ENCODE data around the gene TPRN.

The TPRN gene

DNA sequence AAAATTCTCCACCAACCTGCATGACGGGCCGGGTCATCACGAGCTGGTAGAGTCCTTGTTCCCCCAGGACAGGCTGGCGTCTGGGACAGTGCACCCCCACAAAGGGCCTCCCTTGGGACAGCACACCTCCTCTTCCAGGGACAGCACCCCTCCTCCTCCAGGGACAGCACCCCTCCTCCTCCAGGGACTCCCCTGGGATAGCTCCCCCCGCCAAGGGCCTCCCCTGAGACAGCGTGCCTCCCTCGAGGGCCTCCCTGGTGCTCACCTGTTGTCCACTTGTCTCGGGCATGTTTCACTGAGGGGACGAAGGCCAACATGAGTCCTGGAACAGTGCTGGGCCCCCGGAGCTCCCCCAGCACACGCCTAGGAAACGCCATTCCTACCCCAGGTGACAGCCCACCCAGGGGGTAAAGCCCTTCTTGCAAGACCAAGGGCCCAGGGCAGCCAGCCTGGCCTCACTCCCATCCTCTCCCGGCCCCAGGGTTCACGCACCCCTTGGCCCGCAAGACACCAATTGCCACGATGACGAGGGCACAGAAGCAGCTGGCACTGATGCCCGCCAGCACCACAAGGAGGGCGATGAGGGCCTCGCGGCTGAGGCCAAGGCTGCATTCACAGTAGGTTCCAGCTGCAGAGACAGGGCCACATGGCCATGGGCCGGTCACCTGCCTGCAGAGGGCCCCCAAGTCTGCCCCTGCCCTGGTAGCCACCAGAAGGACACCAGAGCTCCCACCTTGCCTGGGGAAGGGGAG, 29.2 kb downstream of the TPRN start:
- Histone ChIP-seq H3K36me3 (ENCODE audit: control insufficient read depth in 4 of 4, insufficient read depth in 4 of 4, low read length in 3 of 4) (no peaks in the 10 kb centered on the region), H3K27ac (ENCODE audit: insufficient read depth in 1 of 2, low read depth in 1 of 2, low read length in 2 of 2, poor library complexity in 1 of 2, severe bottlenecking in 2 of 2) (no peak overlapping the region), H3K4me1 (ENCODE audit: control extremely low read depth in 1 of 4, control insufficient read depth in 4 of 4, insufficient read depth in 4 of 4, low read length in 3 of 4) (peaks cover 0 to 81% (median 54%) of the 10 kb centered on the region in 4 experiments), H3K27me3 (replicated peaks in 2 of 5; ENCODE audit: control insufficient read depth in 4 of 5, insufficient read depth in 5 of 5, low read length in 4 of 5) (peaks cover 0 to 43% (median 9%) of the 10 kb centered on the region in 5 experiments), H3K4me3 (ENCODE audit: control insufficient read depth in 1 of 7, extremely low read depth in 1 of 7, insufficient read depth in 4 of 7, low read depth in 2 of 7, low read length in 6 of 7) (no peak overlapping the region), H3K9me3 (ENCODE audit: control extremely low read depth in 1 of 5, control insufficient read depth in 4 of 5, insufficient read depth in 2 of 5, low read depth in 1 of 5, low read length in 4 of 5) (no peaks in the 10 kb centered on the region)
- ChIA-PET CTCF (interaction anchor here (0.8 to 2.6 kb wide), 5 partner anchors 8 to 65 kb away, joined by 3 to 8 read pairs (median 3); partner anchors contain the start of genes RNF224 and SSNA1), POLR2A (interaction anchor here (1.0 kb wide), 1 partner anchor 502 kb away, joined by 3 read pairs; no protein-coding TSS in a partner anchor)
- peak in 1 of 3 donors; percentile 24 for DNase-seq
- 91% methylated on average over 16 of the region's 22 CpGs for WGBS (ENCODE audit: insufficient coverage)

DNA sequence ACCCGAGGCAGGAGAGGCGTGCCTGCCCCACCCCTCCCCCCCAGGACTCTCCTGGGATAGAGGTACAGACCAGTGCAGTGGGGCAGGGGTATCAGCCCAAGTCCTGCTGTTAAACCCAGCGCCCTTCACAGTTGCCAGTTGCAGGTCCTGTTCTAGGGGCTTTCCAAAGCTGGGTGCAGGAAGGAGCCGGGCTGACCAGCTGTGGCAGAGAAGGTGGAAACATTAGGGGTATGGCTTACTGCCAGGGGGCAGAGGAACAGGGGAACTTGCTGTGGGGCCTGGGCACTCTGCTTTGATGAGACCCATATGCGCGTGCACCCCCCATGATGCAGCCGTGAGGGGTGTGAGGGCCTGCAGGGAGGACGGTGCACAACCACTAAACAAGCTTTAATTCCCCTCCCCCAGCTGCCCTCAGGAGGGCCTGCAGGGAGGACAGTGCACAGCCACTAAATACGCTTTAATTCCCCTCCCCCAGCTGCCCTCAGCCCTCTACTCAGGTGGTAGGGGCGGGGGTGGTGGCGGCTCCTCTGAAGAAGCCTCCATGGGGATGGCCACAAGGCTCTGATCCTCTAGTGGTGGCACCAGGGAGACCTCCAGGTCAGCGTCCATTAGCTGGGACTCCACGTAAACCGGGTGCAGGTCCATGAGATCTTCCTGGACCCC, 29.9 kb downstream of the TPRN start:
- POLR2A ChIA-PET, result interaction anchor here (1.0 kb wide), 1 partner anchor 502 kb away, joined by 3 read pairs; no protein-coding TSS in a partner anchor
- peak in 2 of 3 donors; percentile 28 to 41 for DNase-seq
- WGBS (ENCODE audit: insufficient coverage), result 63% methylated on average over 9 of the region's 14 CpGs
- H3K36me3 ChIP-seq (ENCODE audit: control insufficient read depth in 4 of 4, insufficient read depth in 4 of 4, low read length in 3 of 4), result no peaks in the 10 kb centered on the region
- peaks cover 0 to 50% (median 13%) of the 10 kb centered on the region in 5 experiments for H3K27me3 ChIP-seq (replicated peaks in 2 of 5; ENCODE audit: control insufficient read depth in 4 of 5, insufficient read depth in 5 of 5, low read length in 4 of 5)
- CTCF ChIA-PET, result interaction anchor here (0.8 to 2.6 kb wide), 5 partner anchors 8 to 66 kb away, joined by 3 to 8 read pairs (median 3); partner anchors contain the start of genes RNF224 and SSNA1
- no peak overlapping the region for H3K27ac ChIP-seq (ENCODE audit: insufficient read depth in 1 of 2, low read depth in 1 of 2, low read length in 2 of 2, poor library complexity in 1 of 2, severe bottlenecking in 2 of 2)
- H3K4me1 ChIP-seq (ENCODE audit: control extremely low read depth in 1 of 4, control insufficient read depth in 4 of 4, insufficient read depth in 4 of 4, low read length in 3 of 4), result peaks cover 0 to 81% (median 54%) of the 10 kb centered on the region in 4 experiments
- H3K9me3 ChIP-seq (ENCODE audit: control extremely low read depth in 1 of 5, control insufficient read depth in 4 of 5, insufficient read depth in 2 of 5, low read depth in 1 of 5, low read length in 4 of 5), result no peaks in the 10 kb centered on the region
- peak overlapping the region in 1 of 7 experiments; percentile 75 for H3K4me3 ChIP-seq (ENCODE audit: control insufficient read depth in 1 of 7, extremely low read depth in 1 of 7, insufficient read depth in 4 of 7, low read depth in 2 of 7, low read length in 6 of 7)

DNA sequence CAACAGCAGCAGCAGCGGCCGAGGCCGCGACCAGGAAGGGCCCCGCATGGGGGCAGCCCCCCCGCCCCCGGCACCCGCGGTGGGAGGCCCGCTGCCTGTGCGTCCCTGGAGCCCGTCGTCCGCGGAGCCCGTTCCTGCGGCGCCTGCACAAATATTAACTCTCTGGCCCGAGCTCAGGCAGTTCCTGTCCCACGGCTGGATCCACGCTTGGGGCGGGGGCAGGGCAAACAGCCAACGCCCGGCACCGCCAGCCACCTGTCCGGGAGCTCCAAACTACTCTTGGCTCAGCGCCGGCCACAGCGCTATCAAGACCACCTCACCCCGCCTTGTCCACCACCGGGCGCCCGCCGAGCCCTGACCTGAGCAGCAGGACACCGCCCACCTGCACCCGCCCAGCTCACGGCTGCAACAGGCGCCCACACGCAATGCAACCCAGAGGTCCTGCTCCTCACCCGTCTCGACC, 30.6 kb downstream of the TPRN start, which contains the start of gene LRRC26:
Gene LRRC26, minus strand, starts transcription at position 156 of the 463 bp plus-strand sequence. Its CDS starts 108 bp downstream, at position 48.
- no peaks in the 10 kb centered on the region for H3K36me3 ChIP-seq (ENCODE audit: control insufficient read depth in 4 of 4, insufficient read depth in 4 of 4, low read length in 3 of 4)
- H3K27ac ChIP-seq (ENCODE audit: insufficient read depth in 1 of 2, low read depth in 1 of 2, low read length in 2 of 2, poor library complexity in 1 of 2, severe bottlenecking in 2 of 2), result no peak within 1 kb of the TSS
- H3K27me3 ChIP-seq (replicated peaks in 2 of 5; ENCODE audit: control insufficient read depth in 4 of 5, insufficient read depth in 5 of 5, low read length in 4 of 5), result peaks cover 0 to 57% (median 13%) of the 10 kb centered on the region in 5 experiments
- peak within 1 kb of the TSS; percentile 27 to 75 (median 52) for H3K4me3 ChIP-seq (ENCODE audit: control insufficient read depth in 1 of 7, extremely low read depth in 1 of 7, insufficient read depth in 4 of 7, low read depth in 2 of 7, low read length in 6 of 7)
- peaks cover 0 to 78% (median 52%) of the 10 kb centered on the region in 4 experiments for H3K4me1 ChIP-seq (ENCODE audit: control extremely low read depth in 1 of 4, control insufficient read depth in 4 of 4, insufficient read depth in 4 of 4, low read length in 3 of 4)
- CTCF ChIA-PET, result interaction anchor here (1.4 to 2.6 kb wide), 2 partner anchors 19 to 54 kb away, joined by 6 to 8 read pairs; partner anchors contain the start of genes CYSRT1 and SSNA1
- H3K9me3 ChIP-seq (ENCODE audit: control extremely low read depth in 1 of 5, control insufficient read depth in 4 of 5, insufficient read depth in 2 of 5, low read depth in 1 of 5, low read length in 4 of 5), result no peaks in the 10 kb centered on the region
- DNase-seq, result no peak
- POLR2A ChIA-PET, result no interaction called here
- WGBS (ENCODE audit: insufficient coverage), result 15% methylated on average over 41 of the region's 41 CpGs

DNA sequence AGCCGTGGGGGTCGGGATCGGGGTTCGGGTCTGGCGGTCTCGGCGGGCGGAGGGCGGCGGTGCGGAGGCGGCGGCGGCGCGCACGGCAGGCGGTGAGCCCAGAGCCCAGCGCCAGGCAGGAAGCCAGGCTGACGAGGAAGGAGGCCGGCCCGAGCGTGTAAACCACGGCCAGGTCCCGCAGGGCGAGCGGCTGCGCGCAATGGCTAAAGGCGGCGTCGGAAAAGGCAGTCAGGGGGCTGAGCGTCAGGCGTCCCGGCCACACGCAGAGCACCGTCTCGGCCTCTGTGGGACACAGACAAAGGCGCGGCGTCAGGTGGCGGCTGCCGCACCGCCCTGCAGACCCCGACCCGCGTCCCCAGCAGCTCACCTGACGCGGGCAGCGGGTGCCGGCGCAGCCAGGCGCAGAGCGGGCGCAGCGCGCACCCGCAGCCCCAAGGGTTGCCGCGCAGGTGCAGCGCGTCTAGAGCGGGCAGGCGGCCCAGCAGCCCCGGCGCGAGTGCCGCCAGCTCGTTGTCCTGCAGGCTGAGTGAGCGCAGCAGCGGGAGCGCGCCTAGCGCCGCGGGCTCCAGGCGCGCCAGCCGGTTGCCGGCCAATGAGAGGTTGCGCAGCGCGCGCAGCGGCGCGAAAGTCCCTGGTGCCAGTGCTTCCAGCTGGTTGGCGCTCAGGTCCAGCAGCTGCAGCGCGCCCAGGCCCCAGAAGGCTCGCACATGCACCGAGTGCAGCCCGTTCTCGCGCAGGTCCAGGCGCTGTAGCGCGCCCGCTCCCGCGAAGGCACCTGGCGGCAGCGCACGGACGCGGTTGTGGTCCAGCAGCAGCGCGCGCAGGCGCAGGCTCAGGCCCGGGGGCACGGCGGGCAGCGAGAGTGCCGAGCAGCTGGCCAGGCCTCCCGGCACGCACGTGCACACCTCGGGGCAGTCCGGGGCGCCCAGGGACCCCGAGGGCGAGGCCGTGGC, 31.4 kb downstream of the TPRN start:
- ChIA-PET CTCF (interaction anchor here (1.4 kb wide), 1 partner anchor 55 kb away, joined by 6 read pairs; the partner anchor contains the start of gene CYSRT1), POLR2A (no interaction called here)
- no peaks in the 10 kb centered on the region for H3K36me3 ChIP-seq (ENCODE audit: control insufficient read depth in 4 of 4, insufficient read depth in 4 of 4, low read length in 3 of 4)
- peak overlapping the region; percentile 27 to 75 (median 52) for H3K4me3 ChIP-seq (ENCODE audit: control insufficient read depth in 1 of 7, extremely low read depth in 1 of 7, insufficient read depth in 4 of 7, low read depth in 2 of 7, low read length in 6 of 7)
- peak in 2 of 3 donors; percentile 44 to 54 for DNase-seq
- no peaks in the 10 kb centered on the region for H3K9me3 ChIP-seq (ENCODE audit: control extremely low read depth in 1 of 5, control insufficient read depth in 4 of 5, insufficient read depth in 2 of 5, low read depth in 1 of 5, low read length in 4 of 5)
- WGBS (ENCODE audit: insufficient coverage), result under 1% methylated on average over 119 of the region's 124 CpGs
- no peak overlapping the region for H3K27ac ChIP-seq (ENCODE audit: insufficient read depth in 1 of 2, low read depth in 1 of 2, low read length in 2 of 2, poor library complexity in 1 of 2, severe bottlenecking in 2 of 2)
- H3K27me3 ChIP-seq (replicated peaks in 2 of 5; ENCODE audit: control insufficient read depth in 4 of 5, insufficient read depth in 5 of 5, low read length in 4 of 5), result peaks cover 0 to 64% (median 13%) of the 10 kb centered on the region in 5 experiments
- H3K4me1 ChIP-seq (ENCODE audit: control extremely low read depth in 1 of 4, control insufficient read depth in 4 of 4, insufficient read depth in 4 of 4, low read length in 3 of 4), result peaks cover 0 to 74% (median 51%) of the 10 kb centered on the region in 4 experiments

GRCh38 chr9:137168573-137168903, 32.0 kb downstream of the TPRN start:
- peak in 1 of 3 donors; percentile 24 for DNase-seq
- H3K27ac ChIP-seq (ENCODE audit: insufficient read depth in 1 of 2, low read depth in 1 of 2, low read length in 2 of 2, poor library complexity in 1 of 2, severe bottlenecking in 2 of 2), result no peak overlapping the region
- peak overlapping the region in 5 of 7 experiments; percentile 35 to 75 (median 67) for H3K4me3 ChIP-seq (ENCODE audit: control insufficient read depth in 1 of 7, extremely low read depth in 1 of 7, insufficient read depth in 4 of 7, low read depth in 2 of 7, low read length in 6 of 7)
- CTCF ChIA-PET, result no interaction called here
- no peaks in the 10 kb centered on the region for H3K9me3 ChIP-seq (ENCODE audit: control extremely low read depth in 1 of 5, control insufficient read depth in 4 of 5, insufficient read depth in 2 of 5, low read depth in 1 of 5, low read length in 4 of 5)
- peaks cover 0 to 70% (median 49%) of the 10 kb centered on the region in 4 experiments for H3K4me1 ChIP-seq (ENCODE audit: control extremely low read depth in 1 of 4, control insufficient read depth in 4 of 4, insufficient read depth in 4 of 4, low read length in 3 of 4)
- under 1% methylated on average over 31 of the region's 36 CpGs for WGBS (ENCODE audit: insufficient coverage)
- no peaks in the 10 kb centered on the region for H3K36me3 ChIP-seq (ENCODE audit: control insufficient read depth in 4 of 4, insufficient read depth in 4 of 4, low read length in 3 of 4)
- POLR2A ChIA-PET, result interaction anchor here (0.7 kb wide), 1 partner anchor 595 kb away, joined by 5 read pairs; no protein-coding TSS in a partner anchor
- peaks cover 0 to 71% (median 15%) of the 10 kb centered on the region in 5 experiments for H3K27me3 ChIP-seq (replicated peaks in 2 of 5; ENCODE audit: control insufficient read depth in 4 of 5, insufficient read depth in 5 of 5, low read length in 4 of 5)

Data from common myeloid progenitor, CD34-positive (primary cell).